ENCODE data around the gene FOXD4L1. TPM values are rescaled to one million over a fixed set of nuclear protein-coding genes. Genes with fewer than 3 reads are reported as not detected.

The FOXD4L1 gene
- total RNA-seq, 6 experiments from 2014 or later, result 0.11 to 0.14 TPM; not detected in 4

Other genes starting within 250 kb of the FOXD4L1 start
- gene PAX8, start 219.7 kb upstream of the FOXD4L1 start, total RNA-seq, result 1 to 10 TPM in 2 of 6 experiments, under 1 TPM in 4; 0.27 to 1.9 (median 0.86) TPM
- 10 to 100 TPM; 10.8 to 16.4 (median 13.3) TPM for gene ZNG1B, start 61.0 kb upstream of the FOXD4L1 start, total RNA-seq
- gene RABL2A, start 128.6 kb downstream of the FOXD4L1 start, total RNA-seq, result 10 to 100 TPM in 2 of 6 experiments, 1 to 10 TPM in 3, under 1 TPM in 1; 0.92 to 11.0 (median 6.9) TPM

All from right lobe of liver (tissue), 5 donors.